Measurements from ENCODE around the gene SIK2. TPM values are rescaled to one million over a fixed set of nuclear protein-coding genes. Genes with fewer than 3 reads are reported as not detected.

The SIK2 gene
- total and polyA plus RNA-seq, 9 of the 15 experiments (the other 6 are each of a cell fraction or from before 2014, with no cell fraction given): 0.74 to 11.6 (median 3.8) TPM

GRCh38 chr11:111571829-111572501, 30.3 kb upstream of the SIK2 start:
- no peak overlapping the region for H3K4me2 ChIP-seq (ENCODE audit: insufficient read depth, low read length)
- in situ Hi-C loops (cut with MboI) (no loop called here), intact Hi-C loops (cut with micrococcal nuclease) (no loop called here)
- no peak overlapping the region for H3K9ac ChIP-seq (ENCODE audit: insufficient read depth in 1 of 2, low read depth in 2 of 2, low read length in 2 of 2)
- H3K79me2 ChIP-seq (ENCODE audit: control insufficient read depth, insufficient read depth, low read length): no peaks in the 10 kb centered on the region
- H3K4me3 ChIP-seq: no peak overlapping the region
- ATAC-seq (no peak), FAIRE-seq (no peak), DNase-seq (ENCODE audit: extremely low read depth in 1 of 4, low spot score in 3 of 4) (no peak)
- TF ChIP-seq TOE1 (IDR thresholded peaks at IDR 0.05; ENCODE audit: borderline replicate concordance): no peak
- no peak for TF ChIP-seq TOE1 (CRISPR knock-in tag; IDR thresholded peaks at IDR 0.05; ENCODE audit: borderline replicate concordance, low read depth)
- no peak for TF ChIP-seq TARDBP (IDR thresholded peaks at IDR 0.05)
- no peak for TF ChIP-seq ILF3 (IDR thresholded peaks at IDR 0.05; ENCODE audit: borderline replicate concordance)
- no peak for TF ChIP-seq MITF (IDR thresholded peaks at IDR 0.05)
- no peak for TF ChIP-seq ARID1B (IDR thresholded peaks at IDR 0.05)
- TF ChIP-seq ZNF507 (tag; conservative IDR thresholded peaks at IDR 0.05): no peak
- no peak for TF ChIP-seq BCOR (IDR thresholded peaks at IDR 0.05)
- H2AFZ ChIP-seq (ENCODE audit: low read depth, low read length): no peak overlapping the region
- no peaks in the 10 kb centered on the region for H3K36me3 ChIP-seq (ENCODE audit: control insufficient read depth, insufficient read depth, low read length)
- peaks cover 0 to 5% of the 10 kb centered on the region in 2 experiments; a peak in 1 of 5 replicates for H3K4me1 ChIP-seq (replicated peaks in 1 of 2; ENCODE audit: control insufficient read depth in 2 of 2, insufficient read depth in 2 of 2, low read length in 2 of 2)
- H3K27ac ChIP-seq (ENCODE audit: extremely low read depth, low read depth, low read length): no peak overlapping the region
- no TSS peak for BruUV-seq (replicated peaks)
- ChIA-PET CTCF (ENCODE audit: low intra/inter-chr PET ratio) (no interaction called here), POLR2A (interaction anchor here (1.0 kb wide), 1 partner anchor 15 kb away, joined by 3 read pairs; no protein-coding TSS in a partner anchor)
- H3K9me3 ChIP-seq (replicated peaks; ENCODE audit: control insufficient read depth, insufficient read depth, low read depth, low read length): no peaks in the 10 kb centered on the region
- H3K27me3 ChIP-seq (ENCODE audit: control insufficient read depth in 2 of 2, insufficient read depth in 2 of 2, low read length in 2 of 2): peaks cover 3 to 7% of the 10 kb centered on the region in 2 experiments; a peak in 3 of 5 replicates
- 3% methylated on average over 6 of the region's 6 CpGs for WGBS (ENCODE audit: insufficient coverage, low coverage, missing lambda C conversion rate)
- no peaks in the 10 kb centered on the region for H4K20me1 ChIP-seq (replicated peaks; ENCODE audit: control insufficient read depth, insufficient read depth, low read length)
- no peaks in the 10 kb centered on the region for H3K9me1 ChIP-seq (ENCODE audit: control insufficient read depth, insufficient read depth, low read length)
